Stimulated activated CD4-positive, alpha-beta T cell treated with anti-CD3 and anti-CD28 coated beads, Interleukin-4, amount 100 ng/mL, for 24 hours (primary cell): ENCODE results near the gene MIEF2.
"Not testable (repeated sequence)": the region's sequence is repeated elsewhere in the genome, so short reads cannot be mapped to it uniquely, and the experiment has no call there.

Source experiments
- DNase-seq: peaks from one replicate; pipeline ENCODE4 v3.0.0-alpha.2; 2020

The MIEF2 gene

GRCh38 chr17:18260332-18261145 lies at the start of gene MIEF2:
TSS of gene MIEF2 (plus strand) at chr17:18260662. CDS start at chr17:18262721, 2,059 bp downstream.
- peak; percentile 95 for DNase-seq

GRCh38 chr17:18213666-18214270 lies 46.7 kb upstream of the MIEF2 start:
- no peak for DNase-seq

- DNase-seq: not testable (repeated sequence)
These were observed 43.6 kb upstream of the MIEF2 start for GRCh38 chr17:18216906-18217305.

- peak; percentile 78 for DNase-seq
These were observed 42.9 kb upstream of the MIEF2 start for GRCh38 chr17:18217412-18218015.

GRCh38 chr17:18218756-18219415 lies 41.6 kb upstream of the MIEF2 start:
- DNase-seq: no peak

GRCh38 chr17:18224053-18224386 lies 36.4 kb upstream of the MIEF2 start:
- no peak for DNase-seq

- DNase-seq: no peak
These were observed 35.9 kb upstream of the MIEF2 start for GRCh38 chr17:18224387-18225120.

- DNase-seq: peak; percentile 95
These were observed 35.3 kb upstream of the MIEF2 start, which contains the start of gene LLGL1 for GRCh38 chr17:18225121-18225641. TSS of gene LLGL1 (plus strand) at chr17:18225635. CDS start at chr17:18225683, 48 bp downstream.

GRCh38 chr17:18225642-18226283 lies 34.7 kb upstream of the MIEF2 start:
- DNase-seq: no peak

GRCh38 chr17:18226284-18226945 lies 34.0 kb upstream of the MIEF2 start:
- DNase-seq: no peak

- no peak for DNase-seq
These were observed 32.8 kb upstream of the MIEF2 start for GRCh38 chr17:18227635-18228034.

GRCh38 chr17:18228176-18228682 lies 32.2 kb upstream of the MIEF2 start:
- DNase-seq: no peak

- no peak for DNase-seq
These were observed 31.2 kb upstream of the MIEF2 start for GRCh38 chr17:18229254-18229653.

- DNase-seq: no peak
These were observed 30.7 kb upstream of the MIEF2 start for GRCh38 chr17:18229771-18230170.

GRCh38 chr17:18230288-18231141 lies 29.9 kb upstream of the MIEF2 start:
- no peak for DNase-seq

GRCh38 chr17:18231164-18231563 lies 29.3 kb upstream of the MIEF2 start:
- DNase-seq: no peak

GRCh38 chr17:18233803-18234518 lies 26.5 kb upstream of the MIEF2 start:
- DNase-seq: no peak

- DNase-seq: no peak
These were observed 25.5 kb upstream of the MIEF2 start for GRCh38 chr17:18234853-18235380.

GRCh38 chr17:18235743-18236256 lies 24.7 kb upstream of the MIEF2 start:
- peak; percentile 35 for DNase-seq
